Activated T-cell treated with anti-CD3 and anti-CD28 coated beads, Interleukin-2, amount 50 U/mL, for 1 hour (primary cell): ENCODE data around the gene KLHL26.
A peak's percentile ranks its signal among the peaks of the same experiment; 100 is the strongest.

ENCODE experiments used
- DNase-seq: peaks from one replicate; pipeline ENCODE4 v3.0.0-alpha.2; 2020

Gene KLHL26

DNA sequence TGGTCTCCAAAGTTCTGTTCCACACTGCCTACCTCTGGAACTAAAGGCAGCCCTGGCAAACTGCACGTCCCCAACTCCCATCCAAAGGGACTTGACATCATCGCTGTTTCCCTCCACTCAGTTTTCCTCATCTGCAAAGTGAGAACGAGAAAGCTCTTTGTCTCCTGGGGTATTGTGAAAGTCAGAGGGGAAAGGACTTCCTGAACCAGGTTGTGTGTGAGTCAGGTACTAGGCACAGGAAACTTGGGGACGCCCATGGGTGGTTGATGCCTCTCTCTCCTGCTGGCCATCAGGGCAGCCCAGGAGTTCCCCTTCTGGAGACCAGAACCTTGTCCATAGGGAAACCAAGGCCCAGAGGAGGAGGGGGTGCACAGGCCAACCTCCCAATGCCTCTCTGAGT lies 35.0 kb upstream of the KLHL26 start:
- DNase-seq: no peak

- DNase-seq: peak; percentile 36
These were observed 33.4 kb upstream of the KLHL26 start for GRCh38 chr19:18603255-18603957.

DNA sequence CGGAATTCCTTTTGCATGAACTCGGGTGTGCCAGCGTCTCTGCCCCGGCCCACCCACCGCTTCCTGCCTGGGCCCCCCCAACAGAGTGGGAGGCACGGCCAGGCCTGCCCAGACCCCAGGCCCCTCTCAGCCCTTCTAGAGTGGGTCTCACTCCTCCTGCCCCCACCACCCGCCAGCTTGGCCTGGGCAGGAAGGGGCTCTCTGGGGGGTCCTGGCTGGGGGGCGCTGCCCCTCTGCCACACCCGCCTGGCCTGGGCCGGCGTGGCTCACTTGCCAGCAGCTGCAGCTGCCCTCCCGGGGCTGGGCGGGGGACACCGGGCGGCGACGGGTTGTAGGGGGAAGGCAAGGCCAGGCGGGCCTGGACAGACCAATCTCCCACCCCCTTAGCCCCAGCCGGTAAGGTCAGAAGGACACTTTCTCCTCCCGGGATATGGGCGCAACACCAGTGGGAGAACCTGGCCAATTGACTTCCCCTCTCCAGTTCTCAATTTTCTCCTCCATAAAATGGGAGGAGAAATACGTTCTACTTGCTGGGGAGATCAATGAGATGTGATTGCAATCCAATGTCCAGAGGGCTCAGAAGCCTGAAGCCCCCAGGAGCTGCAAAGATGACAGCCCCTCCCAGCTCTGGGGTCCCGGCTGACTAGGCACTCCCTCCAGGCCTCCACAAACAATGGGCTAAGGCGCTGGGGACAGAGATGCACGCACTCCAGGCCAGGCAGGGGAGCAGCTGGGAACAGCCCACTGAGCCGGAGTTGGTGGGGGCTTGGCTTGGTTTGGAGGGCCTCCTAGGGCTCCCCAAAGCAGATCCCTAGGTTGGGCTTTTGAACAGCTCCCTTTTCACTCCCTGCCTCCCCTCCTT lies 32.6 kb upstream of the KLHL26 start:
- DNase-seq: no peak

DNA sequence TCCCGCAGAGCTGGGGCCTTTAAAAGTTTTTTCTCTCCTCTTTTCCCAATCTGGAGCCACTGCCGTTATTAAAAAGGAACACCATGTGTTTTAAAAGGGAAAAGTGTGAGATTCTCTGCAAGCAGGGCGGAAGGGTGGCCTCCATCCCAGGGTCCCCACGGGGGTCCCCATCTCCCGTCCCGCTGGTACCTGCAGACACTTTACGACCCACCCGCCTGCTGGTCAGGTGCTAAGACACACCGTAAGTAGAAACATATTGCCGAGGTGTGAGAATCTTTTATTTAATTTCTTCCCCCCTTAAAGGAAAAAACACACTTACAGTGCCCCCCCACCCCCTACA lies 32.0 kb upstream of the KLHL26 start:
- no peak for DNase-seq

- DNase-seq: no peak
These were observed 31.7 kb upstream of the KLHL26 start for GRCh38 chr19:18605196-18605545.

DNA sequence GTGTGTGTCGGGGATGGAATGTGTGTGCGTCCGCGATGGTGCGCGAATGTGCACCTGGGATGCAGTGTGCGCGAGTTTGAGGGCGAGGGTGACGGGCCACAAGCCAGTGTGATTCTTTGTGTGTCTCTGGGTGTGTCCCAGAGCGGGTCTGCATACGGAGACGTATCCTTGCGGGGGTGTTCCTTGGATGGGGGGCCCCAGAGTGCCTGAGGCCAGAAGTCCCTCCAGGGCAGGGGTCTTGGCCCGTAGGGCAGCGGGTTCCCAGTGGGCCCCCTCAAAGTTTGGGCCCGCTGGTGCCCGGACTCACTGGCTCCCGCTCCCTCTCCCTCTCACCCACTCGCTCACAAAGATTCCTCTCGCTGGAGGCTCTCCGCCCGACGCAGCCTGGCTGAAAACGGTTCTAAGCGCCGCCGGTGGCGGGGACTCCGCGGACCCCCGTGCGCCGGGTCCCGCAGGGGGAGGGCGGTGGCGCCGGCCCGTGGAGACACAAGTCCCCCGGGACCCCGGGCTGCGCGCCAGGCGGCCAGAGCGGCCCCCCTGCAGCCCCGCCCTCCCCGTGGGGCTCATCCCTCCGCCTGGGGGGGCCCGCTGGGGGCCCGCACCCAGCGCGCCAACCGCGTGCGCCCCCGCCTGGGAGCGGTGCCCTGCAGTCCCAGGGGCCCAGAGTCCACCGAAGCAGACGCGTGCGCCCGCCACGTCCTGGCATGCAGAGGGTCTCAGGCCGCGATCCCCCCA lies 31.1 kb upstream of the KLHL26 start:
- no peak for DNase-seq

DNA sequence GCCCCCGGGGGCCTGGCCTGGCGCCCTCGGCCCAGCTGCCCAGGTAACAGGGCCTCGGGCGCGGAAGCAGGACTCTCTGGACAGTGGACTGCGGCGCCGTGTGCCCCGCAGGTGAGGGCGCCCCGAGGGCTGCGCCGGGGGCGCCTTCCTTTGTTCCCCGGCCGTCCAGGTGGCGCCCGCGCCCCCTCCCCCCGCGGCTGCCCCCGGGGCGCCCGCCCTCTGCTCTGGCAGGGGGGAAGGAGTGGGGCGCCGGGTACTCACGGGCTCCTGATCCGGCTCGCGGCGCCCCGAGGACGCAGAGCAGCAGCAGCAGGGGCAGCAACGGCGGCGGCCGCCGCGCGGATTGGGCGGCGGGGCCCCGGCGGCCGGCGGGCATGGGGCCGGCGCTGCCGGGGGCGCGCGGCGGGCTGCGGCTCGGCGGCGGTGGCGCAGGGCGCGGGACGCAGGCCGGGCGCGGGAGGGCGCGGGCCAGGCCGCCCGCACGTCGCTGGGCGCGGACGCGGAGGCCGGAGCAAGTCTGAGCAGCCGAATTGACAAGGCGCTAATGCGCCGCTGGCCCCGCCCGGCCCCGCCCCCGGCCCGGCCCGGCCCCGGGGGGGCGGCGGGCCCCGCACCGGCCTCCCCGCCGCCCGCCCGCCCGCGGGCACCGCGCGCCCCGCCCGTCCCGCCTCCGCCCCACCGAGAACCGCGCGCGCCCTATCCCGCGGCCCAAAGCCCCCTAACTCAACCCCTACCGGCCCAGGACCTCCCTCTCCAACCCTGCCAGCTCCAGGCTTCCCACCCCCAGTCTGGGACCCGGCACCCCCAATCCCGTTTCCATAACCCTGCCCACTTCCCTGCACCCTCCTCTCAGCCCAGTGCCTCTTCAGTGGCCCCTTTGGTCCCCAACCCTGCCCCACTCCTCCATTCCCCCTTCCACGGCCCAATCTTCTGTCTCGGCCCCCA lies 30.3 kb upstream of the KLHL26 start, which contains the start of gene CRLF1:
CRLF1 (minus strand) TSS at position 519 of the 945 bp plus-strand sequence; CDS start at position 376, 143 bp downstream.
- DNase-seq: no peak

- peak; percentile 58 for DNase-seq
These were observed 29.4 kb upstream of the KLHL26 start for GRCh38 chr19:18607226-18608101.

DNA sequence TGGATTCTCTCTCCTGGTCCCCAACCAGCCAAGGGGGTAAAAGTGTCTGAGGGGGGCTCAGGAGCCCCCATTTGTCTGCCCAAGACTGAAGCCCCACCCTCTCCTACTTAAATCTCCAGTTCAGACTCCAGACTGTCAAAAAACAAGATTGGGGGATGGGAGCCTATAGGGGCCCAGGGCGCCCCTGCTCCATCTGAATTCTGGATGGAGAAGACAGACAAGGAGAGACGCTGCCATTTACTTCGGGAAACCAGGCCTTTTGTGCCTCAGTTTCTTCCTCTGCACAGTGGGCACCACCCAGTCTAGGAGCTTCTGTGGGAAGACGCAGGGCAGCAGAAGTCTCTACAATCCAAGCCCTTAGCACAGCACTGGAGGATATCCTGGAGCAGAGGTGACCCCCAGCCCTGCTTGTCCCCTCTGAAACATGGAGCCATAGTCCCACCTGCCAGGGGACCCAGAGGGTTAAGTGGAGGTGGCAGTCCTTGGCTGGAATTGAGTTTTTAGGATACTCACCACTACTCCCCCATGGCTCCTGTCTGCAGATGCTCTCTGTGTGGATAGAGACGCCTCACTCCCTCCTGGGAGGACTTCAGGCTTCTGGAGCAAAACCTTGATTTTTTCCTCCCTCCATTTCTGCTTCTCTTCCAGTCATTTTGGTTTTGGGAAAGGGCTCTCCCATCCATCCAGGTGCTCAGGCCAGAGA lies 28.6 kb upstream of the KLHL26 start:
- DNase-seq: no peak

- no peak for DNase-seq
These were observed 27.8 kb upstream of the KLHL26 start for GRCh38 chr19:18608805-18609716.

- no peak for DNase-seq
These were observed 27.1 kb upstream of the KLHL26 start for GRCh38 chr19:18609717-18610051.

DNA sequence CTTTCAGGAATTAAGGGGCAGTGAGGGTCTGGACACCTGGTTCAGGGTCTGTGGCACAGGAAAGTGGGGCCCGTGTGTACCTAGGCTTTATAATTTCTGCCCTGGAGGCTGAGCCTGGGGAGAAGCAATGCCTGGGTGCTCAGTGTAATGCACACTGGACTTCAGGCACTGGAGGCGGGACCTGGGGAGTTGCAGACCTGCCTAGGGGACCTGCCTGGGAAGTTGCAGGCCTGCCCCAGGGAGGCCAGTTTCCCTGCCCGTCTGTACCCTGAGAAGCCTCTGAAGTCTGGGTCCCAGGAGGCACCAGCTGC lies 26.6 kb upstream of the KLHL26 start:
- DNase-seq: no peak

DNA sequence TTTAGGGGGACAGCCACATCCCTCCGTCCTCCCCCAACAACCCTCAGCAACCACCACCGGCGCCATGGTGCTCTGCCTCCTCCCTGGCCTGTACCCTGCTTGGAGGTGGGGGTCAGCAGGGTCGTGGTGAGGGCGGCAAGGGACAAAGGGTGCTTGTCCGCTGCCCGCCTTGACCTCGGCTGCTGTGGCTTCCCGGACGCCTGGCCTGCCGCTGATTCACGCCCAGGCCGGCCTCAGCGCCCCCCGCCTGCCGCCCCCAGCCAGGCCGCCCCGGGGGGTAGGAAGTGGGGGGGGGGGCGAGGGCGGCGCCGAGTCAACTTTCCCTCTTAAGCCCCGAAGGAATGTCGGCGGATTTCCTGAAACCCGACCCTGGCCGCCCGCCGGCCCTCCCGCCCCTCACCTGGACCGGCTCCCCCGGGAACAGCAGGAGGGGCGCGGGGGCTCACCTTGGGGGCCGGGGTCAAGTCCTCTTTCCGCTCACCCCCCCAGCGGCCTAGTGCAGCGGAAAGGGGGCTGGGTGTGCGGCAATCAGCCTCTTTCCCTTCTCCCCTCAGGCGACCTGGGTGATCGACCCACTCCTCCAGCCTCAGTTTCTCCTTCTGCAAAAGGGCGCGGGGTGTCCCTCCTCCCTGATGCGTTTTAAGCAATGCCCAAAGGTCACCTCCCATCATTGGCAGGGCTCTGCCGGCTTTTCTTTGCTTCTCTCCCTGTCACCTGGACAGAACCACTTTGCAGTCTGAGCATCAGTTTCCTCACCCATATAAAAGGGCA lies 26.1 kb upstream of the KLHL26 start:
- no peak for DNase-seq

GRCh38 chr19:18611327-18612050 lies 25.3 kb upstream of the KLHL26 start:
- peak; percentile 52 for DNase-seq

DNA sequence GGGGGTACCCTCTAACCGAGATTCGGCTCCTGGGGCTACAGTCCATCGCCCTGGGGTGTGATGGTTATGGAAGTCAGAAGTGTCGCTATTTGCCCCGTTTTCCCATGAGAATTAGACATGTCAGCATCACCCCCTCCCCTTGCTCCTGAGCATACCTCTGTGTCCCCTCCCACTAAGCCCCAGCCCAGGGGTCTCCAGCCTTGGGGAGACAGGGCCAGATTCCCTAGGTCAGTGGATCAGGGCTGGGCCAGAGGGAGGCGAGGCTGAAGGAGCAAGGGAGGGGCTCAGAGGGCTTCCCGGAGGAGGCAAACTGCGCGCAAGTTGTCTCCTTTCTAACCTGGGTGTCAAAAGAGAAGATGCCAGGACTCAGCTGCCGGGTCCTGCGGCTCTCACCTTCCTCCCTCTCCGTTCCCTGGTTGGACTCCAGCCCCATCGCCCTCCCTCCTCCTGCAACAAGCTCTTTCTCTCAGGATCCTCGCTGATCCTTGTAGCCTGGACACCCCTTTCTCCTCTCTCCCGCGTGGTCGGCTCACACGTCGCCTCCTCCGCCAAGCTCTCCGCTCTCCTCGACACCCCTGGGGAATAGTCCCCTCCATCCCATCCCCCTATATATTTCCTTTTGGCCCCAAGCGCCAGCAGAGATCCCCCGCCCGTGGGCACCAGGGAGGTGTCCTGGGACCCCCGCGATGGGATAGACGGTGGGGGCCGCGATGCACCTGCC lies 24.6 kb upstream of the KLHL26 start:
- no peak for DNase-seq

- peak; percentile 66 for DNase-seq
These were observed 23.8 kb upstream of the KLHL26 start, which contains the start of gene TMEM59L for GRCh38 chr19:18612772-18613588. TSS of gene TMEM59L (plus strand) at chr19:18612870. CDS start at chr19:18612959, 89 bp downstream.
